Myocyte (in vitro differentiated cells): Measurements from ENCODE around the gene SSX7. TPM values are rescaled to one million over a fixed set of nuclear protein-coding genes. Genes with fewer than 3 reads are reported as not detected.
"Not testable (repeated sequence)": the region's sequence is repeated elsewhere in the genome, so short reads cannot be mapped to it uniquely, and the experiment has no call there.

Experiments
- DNase-seq: peaks from one replicate; pipeline ENCODE4 v3.0.0-alpha.2; 2012; ENCODE audit warnings: low read depth
- polyA plus RNA-seq: library from polyadenylated mRNA; unstranded; fragments of >200 nt; gene quantifications from one replicate; pipeline ENCODE4 v1.2.1, GENCODE V29; 2012; ENCODE audit warnings: missing spikeins
- total RNA-seq: library from RNA; depleted of rRNA; stranded (reverse); fragments of >200 nt; gene quantifications from 2 replicates; pipeline ENCODE4 v1.2.3, GENCODE V29; 2014

The SSX7 gene, protein sequence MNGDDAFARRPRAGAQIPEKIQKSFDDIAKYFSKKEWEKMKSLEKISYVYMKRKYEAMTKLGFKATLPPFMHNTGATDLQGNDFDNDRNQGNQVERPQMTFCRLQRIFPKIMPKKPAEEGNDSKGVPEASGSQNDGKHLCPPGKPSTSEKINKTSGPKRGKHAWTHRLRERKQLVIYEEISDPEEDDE
- total RNA-seq, result not detected in 2 replicates
- not detected for polyA plus RNA-seq

DNA sequence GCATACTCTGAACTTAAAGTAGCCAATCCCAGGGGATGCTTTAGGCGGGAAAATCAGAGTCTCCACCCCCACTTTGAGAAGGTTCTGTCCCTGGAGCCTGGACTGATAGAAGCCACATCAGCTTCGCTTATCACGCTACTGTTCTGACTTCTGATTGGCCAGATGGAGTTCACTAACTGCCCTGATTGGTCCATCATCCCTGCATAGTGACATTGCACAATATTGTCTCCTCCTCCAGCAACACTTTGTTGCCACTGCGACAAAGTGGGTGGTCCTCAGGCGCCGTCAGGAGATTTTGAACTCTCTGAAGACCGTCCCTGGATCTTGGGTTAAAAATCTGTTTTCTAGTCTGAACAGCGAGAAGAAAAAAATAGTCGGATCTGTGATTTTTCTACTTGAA, at the start of gene SSX7:
Gene SSX7 (minus strand): TSS at position 101 of the 400 bp plus-strand sequence. CDS start 1,428 bp downstream, outside the sequence.
- not testable (repeated sequence) for DNase-seq

DNA sequence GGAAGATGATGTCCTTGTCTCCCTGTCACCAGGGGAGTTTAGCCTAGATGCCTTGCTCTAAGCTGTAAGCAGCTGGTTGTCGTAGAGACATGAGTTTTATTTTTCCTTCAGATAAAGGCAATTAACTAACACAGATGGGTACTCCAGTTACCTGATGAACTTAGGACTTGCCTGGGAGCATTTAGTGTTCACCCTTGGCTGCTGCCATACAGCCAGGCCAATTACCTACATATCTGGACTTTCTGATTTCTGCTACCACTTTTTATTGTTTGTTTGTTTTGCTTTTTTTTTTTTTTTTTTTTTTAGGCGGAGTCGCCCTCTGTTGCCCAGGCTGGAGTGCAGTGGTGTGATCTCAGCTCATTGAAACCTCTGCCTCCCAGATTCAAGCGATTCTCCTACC, 37.3 kb upstream of the SSX7 start:
- not testable (repeated sequence) for DNase-seq

DNA sequence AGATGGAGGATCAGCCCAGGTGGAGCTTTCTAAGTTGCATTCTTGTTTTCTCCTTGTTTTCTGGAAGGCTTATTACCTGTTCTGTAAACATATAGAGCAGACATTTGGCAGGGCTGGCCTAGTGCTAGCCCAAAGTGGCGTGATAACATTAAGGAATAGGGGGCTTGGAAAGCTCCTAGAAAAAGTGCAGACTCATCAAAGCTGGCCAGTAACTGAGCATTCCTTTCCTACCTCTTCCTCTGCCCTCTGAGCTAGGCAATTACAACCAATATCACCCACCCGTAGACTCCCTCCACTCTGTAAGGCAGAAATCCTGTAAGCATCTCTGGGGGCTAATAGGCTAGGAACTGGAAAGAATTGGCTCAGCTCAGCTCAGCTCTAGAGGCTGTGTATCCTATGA, 7.5 kb upstream of the SSX7 start:
- DNase-seq, result not testable (repeated sequence)

DNA sequence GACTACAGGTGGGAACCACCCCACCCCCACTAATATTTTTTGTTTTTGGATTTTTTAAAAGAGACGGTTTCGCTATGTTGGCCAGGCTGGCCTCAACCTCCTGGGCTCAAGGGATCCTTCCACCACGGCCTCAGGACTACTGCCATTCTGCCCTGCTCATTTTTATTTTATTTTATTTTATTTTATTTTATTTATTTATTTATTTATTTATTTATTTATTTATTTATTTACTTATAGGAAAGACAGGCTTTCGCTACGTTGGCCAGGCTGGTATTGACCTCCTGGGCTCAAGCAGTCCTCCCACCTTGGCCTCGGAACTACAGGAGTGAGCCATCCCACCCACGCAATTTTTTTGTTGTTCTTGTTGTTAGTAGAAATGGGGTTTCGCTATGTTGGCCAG, 775 bp upstream of the SSX7 start:
- DNase-seq, result not testable (repeated sequence)

DNA sequence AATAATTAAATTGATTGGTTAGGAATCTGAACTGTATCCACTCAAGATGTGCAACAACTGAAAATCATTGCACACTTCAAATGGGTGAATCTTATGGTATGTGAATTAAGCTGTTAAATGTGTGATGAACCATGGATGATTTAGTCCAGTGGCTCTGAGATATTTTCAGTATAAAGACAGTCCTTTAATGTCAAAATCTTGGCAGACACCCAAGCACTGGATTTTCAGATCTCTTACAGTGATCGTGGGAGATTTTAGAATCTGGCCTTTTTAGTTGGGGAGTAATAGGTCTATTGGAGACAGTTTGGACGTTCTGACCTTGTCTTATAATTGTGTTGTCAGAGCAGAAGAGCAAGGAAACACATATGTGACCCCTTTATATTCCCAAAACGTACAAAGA, 4.0 kb downstream of the SSX7 start:
- not testable (repeated sequence) for DNase-seq

DNA sequence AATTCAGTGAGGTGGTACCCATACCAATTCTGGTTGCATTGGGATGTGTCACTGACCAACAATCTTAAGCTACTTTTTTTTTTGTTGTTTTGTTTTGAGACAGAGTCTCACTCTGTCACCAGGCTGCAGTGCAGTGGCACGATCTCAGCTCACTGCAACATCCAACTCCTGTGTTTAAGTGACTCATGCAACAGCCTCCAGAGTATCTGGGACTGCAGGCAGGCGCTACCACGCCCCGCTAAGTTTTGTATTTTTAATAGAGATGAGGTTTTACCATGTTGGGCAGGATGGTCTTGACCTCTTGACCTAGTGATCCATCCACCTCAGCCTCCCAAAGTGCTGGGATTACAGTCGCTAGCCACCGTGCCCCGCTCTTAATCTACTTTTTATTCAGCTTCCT, 5.7 kb downstream of the SSX7 start:
- DNase-seq, result not testable (repeated sequence)

DNA sequence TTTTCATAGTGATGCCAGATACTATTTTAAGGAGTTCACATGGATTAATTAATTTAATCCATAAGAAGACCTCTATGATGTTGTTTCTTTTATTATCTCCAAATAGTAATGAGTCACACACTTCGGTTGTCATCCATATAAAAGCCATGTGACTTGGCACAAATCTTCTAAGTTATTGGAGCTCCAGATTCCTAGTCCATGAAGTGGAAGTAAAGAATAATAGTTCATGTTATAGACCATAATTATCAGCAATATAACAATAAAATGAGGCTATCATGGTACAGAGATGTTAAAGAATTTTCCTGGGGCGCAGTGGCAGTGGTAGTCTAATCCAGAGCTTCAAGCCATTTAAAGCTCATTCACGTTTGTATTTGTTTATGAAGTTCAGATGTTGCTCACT, 26.2 kb downstream of the SSX7 start:
- DNase-seq, result not testable (repeated sequence)

DNA sequence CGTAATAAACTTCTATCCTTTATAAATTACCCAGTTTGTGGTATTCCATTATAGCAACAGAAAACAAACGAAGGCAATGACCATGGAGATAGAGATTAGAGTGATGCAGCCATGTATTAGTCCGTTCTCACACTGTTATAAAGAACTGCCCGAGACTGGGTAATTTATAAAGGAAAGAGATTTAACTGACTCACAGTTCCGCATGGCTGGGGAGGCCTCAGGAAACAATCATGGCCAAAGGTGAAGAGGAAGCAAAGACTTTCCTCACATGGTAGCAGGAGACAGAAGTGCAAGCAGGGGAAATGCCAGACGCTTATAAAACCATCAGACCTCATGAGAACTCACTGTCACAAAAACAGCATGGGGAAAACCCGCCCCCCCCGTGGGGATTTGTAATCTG, 34.0 kb downstream of the SSX7 start:
- not testable (repeated sequence) for DNase-seq

DNA sequence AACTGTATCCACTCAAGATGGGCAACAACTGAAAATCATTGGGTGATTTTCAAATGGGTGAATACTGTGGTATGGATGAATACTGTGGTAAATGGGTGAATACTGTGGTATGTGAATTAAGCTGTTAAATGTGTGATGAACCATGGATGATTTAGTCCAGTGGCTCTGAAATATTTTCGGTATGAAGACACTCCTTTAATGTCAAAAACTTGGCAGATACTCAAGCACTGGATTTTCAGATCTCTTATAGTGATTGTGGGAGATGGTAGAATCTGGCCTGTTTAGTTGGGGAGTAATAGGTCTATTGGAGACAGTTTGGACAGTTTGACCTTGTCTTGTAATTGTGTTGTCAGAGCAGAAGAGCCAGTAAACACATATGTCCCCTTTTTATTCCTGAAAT, 45.7 kb downstream of the SSX7 start:
- no peak for DNase-seq

DNA sequence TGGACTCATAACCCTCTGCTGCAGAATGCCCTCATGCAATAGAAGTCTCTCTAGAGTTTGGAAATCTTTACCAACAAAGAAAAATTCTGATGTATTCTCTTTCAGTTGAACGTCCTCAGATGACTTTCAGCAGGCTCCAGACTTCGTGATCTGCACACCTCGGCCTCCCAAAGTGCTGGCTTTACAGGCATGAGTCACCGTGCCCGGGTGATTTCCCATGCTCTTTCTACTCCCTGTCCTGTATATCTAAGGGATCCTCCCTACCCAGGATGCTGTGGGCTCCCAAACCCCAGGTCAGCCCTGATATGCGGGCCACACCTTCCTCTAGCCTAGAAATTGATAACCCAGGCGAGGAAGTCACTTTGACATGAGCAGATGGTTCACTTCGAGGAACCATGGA, 51.5 kb downstream of the SSX7 start:
- not testable (repeated sequence) for DNase-seq

DNA sequence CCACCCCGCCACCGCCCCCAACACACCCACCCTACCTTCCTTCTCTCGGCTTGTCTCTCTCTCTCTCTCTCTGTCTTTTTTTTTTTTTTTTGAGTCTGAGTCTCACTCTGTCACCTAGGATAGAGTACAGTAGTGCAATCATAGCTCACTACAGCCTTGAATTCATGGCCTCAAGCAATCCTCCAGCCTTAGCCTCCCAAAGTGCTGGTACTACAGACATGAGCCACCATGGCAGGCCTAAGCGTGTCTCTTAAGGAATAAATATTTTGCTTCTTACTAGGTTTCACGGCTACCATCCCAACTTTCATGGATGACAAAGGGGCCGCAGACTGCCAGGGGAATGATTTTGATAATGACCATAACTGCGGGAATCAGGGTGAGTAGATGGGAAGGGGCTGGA, 55.8 kb downstream of the SSX7 start:
- no peak for DNase-seq

DNA sequence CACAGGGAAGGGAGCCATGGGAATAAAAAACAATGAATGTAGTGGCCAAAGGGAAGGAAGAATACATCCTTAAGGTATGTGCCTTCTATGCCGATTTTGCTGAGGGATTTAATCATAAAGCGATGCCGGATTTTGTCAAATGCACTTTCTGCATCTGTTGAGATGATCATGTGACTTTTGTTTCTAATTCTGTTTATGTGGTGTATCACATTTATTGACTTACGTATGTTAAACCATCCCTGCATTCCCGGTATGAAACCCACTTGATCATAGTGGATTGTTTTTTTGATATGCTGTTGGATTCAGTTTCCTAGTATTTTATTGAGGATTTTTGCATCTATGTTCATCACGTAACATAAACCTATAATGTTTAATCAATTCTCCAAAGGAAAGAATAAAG, 60.0 kb downstream of the SSX7 start:
- DNase-seq, result no peak

Other genes with a start within 250 kb of the SSX7 start
- not detected in 2 replicates for gene XAGE1A, start 159.1 kb downstream of the SSX7 start, total RNA-seq
- not detected in 2 replicates for gene XAGE1B, start 137.8 kb downstream of the SSX7 start, total RNA-seq
- gene SSX2, start 52.3 kb upstream of the SSX7 start, total RNA-seq, result not detected in 2 replicates
- not detected in 2 replicates for gene SSX2B, start 96.4 kb upstream of the SSX7 start, total RNA-seq
- not detected in 2 replicates for gene SPANXN5, start 142.5 kb upstream of the SSX7 start, total RNA-seq
- gene XAGE5, start 156.4 kb upstream of the SSX7 start, total RNA-seq, result not detected in 2 replicates
- not detected in 2 replicates for gene XAGE3, start 213.2 kb upstream of the SSX7 start, total RNA-seq
- 19.3 and 22.8 TPM in 2 replicates for gene FAM156B, start 242.4 kb upstream of the SSX7 start, total RNA-seq